DOHH2 (cell line): ENCODE data around the gene INSRR.

Experiments
- H3F3A ChIP-seq: fragments of 200-600 bp; sonication (generic), shearing (Covaris generic); 2 replicates; pipeline ENCODE4 v1.6.0; 2016; ENCODE audit warnings: antibody characterized with exemption, mild to moderate bottlenecking; ENCODE audit not compliant: control insufficient read depth, insufficient read depth
- H3K27ac ChIP-seq: fragments of 200-600 bp; sonication (generic); 2 replicates; pipeline ENCODE4 v1.5.1; 2014; ENCODE audit warnings: low read depth, mild to moderate bottlenecking, low read length, moderate library complexity
- H3K27me3 ChIP-seq: fragments of 200-600 bp; sonication (generic); 2 replicates; pipeline ENCODE4 v1.6.1; 2014; ENCODE audit warnings: mild to moderate bottlenecking, low read length, mixed read lengths; ENCODE audit not compliant: control insufficient read depth
- H3K36me3 ChIP-seq: fragments of 200-600 bp; sonication (generic); 2 replicates; pipeline ENCODE4 v1.6.1; 2014; ENCODE audit warnings: mild to moderate bottlenecking, low read length, moderate library complexity, mixed read lengths; ENCODE audit not compliant: control insufficient read depth
- H3K4me1 ChIP-seq: fragments of 200-600 bp; sonication (generic); 2 replicates; pipeline ENCODE4 v1.6.1; 2014; ENCODE audit warnings: mild to moderate bottlenecking, low read length, mixed read lengths; ENCODE audit not compliant: control insufficient read depth
- H3K4me2 ChIP-seq: fragments of 200-600 bp; sonication (generic); 2 replicates; pipeline ENCODE4 v1.6.0; 2014; ENCODE audit warnings: mild to moderate bottlenecking, low read length, moderate library complexity
- H3K4me3 ChIP-seq: fragments of 200-600 bp; sonication (generic); 2 replicates; pipeline ENCODE4 v1.5.1; 2014; ENCODE audit warnings: mild to moderate bottlenecking, low read length, mixed read lengths
- H3K79me2 ChIP-seq: fragments of 200-600 bp; sonication (generic); 2 replicates; pipeline ENCODE4 v1.6.1; 2014; ENCODE audit warnings: mild to moderate bottlenecking, low read length, mixed read lengths; ENCODE audit not compliant: control insufficient read depth
- H3K9me2 ChIP-seq: fragments of 200-600 bp; sonication (generic); replicated peaks from 2 replicates; pipeline ENCODE4 v1.6.1; 2014; ENCODE audit warnings: mild to moderate bottlenecking, low read length, mixed read lengths; ENCODE audit not compliant: control insufficient read depth
- H3K9me3 ChIP-seq: fragments of 200-600 bp; sonication (generic); 2 replicates; pipeline ENCODE4 v1.6.1; 2014; ENCODE audit warnings: antibody characterized with exemption, low read length, mixed read lengths; ENCODE audit not compliant: control insufficient read depth, insufficient read depth
- H4K20me1 ChIP-seq: fragments of 200-600 bp; sonication (generic); 2 replicates; pipeline ENCODE4 v1.6.0; 2014; ENCODE audit warnings: low read depth, mild to moderate bottlenecking, antibody characterized with exemption, low read length, moderate library complexity; ENCODE audit not compliant: control insufficient read depth, insufficient read depth
- CTCF ChIP-seq: fragments of 200-600 bp; sonication (generic); IDR thresholded peaks from one replicate; pipeline ENCODE4 v1.5.1; 2014; ENCODE audit warnings: antibody characterized with exemption, mild to moderate bottlenecking, low read depth, low read length; ENCODE audit not compliant: poor library complexity, severe bottlenecking
- EZH2phosphoT487 ChIP-seq: fragments of 200-600 bp; sonication (generic); IDR thresholded peaks from 2 replicates; pipeline ENCODE4 v1.6.1; 2017; ENCODE audit warnings: borderline replicate concordance, mild to moderate bottlenecking, antibody characterized with exemption, low read length, moderate library complexity, mixed read lengths

The INSRR gene

DNA sequence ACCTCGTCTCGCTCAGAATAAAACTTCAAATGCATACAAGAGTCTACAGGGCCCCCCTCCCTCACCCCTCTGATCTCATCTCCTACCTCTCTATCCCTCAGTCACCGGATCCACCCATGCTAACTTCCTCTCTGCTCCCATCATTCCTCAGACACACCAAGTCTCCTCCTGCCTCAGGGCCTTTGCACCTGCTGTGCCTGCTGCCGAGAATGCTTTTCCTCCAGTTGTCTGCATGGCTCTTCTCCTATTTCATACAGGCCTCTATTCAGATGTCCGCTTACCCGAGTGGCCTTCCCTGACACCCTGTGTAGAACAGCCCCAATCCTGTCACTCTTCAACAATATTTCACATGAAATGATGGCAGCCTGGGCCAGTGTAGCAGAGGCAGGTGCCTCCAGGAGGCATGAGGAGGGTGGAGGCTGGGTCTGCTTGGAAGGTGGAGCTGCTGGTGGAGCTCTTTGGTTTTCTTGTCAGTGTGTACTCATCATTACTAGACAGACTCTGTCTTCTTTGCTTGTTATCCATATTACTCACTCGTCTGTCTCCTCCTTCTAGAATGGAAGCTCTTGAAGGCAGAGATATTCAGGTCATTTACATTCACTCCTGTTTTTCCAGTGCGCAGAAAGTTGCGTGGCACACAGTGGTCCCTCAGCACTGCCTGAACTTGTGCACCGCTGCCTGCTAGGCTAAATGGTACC, 46.5 kb downstream of the INSRR start:
- TF ChIP-seq CTCF (no peak), EZH2phosphoT487 (no peak)
- H3K27me3 ChIP-seq: no peaks in the 10 kb centered on the region
- no peaks in the 10 kb centered on the region for H3K79me2 ChIP-seq
- H4K20me1 ChIP-seq: no peaks in the 10 kb centered on the region
- peaks cover 27% of the 10 kb centered on the region for H3K4me1 ChIP-seq
- H3K9me2 ChIP-seq: no peaks in the 10 kb centered on the region
- no peak overlapping the region for H3K4me3 ChIP-seq
- H3K36me3 ChIP-seq: no peaks in the 10 kb centered on the region
- no peaks in the 10 kb centered on the region for H3F3A ChIP-seq
- H3K4me2 ChIP-seq: no peak overlapping the region
- H3K9me3 ChIP-seq: no peaks in the 10 kb centered on the region
- no peak overlapping the region for H3K27ac ChIP-seq

- Histone ChIP-seq H3K4me1 (peaks cover 16% of the 10 kb centered on the region), H3K27ac (no peak overlapping the region), H3K9me3 (no peaks in the 10 kb centered on the region), H3K4me2 (no peak overlapping the region), H3K79me2 (no peaks in the 10 kb centered on the region), H3K9me2 (no peaks in the 10 kb centered on the region), H3K36me3 (no peaks in the 10 kb centered on the region), H3K4me3 (no peak overlapping the region), H3K27me3 (no peaks in the 10 kb centered on the region), H3F3A (no peaks in the 10 kb centered on the region), H4K20me1 (no peaks in the 10 kb centered on the region)
- no peak for TF ChIP-seq EZH2phosphoT487
Observed at GRCh38 chr1:156811168-156811567, 47.7 kb downstream of the INSRR start.

- peaks cover 11% of the 10 kb centered on the region for H3K4me1 ChIP-seq
- no peaks in the 10 kb centered on the region for H3K9me2 ChIP-seq
- no peak overlapping the region for H3K4me2 ChIP-seq
- no peak overlapping the region for H3K27ac ChIP-seq
- H3K4me3 ChIP-seq: no peak overlapping the region
- H3F3A ChIP-seq: no peaks in the 10 kb centered on the region
- TF ChIP-seq CTCF: no peak
- TF ChIP-seq EZH2phosphoT487: no peak
- H3K9me3 ChIP-seq: no peaks in the 10 kb centered on the region
- no peaks in the 10 kb centered on the region for H3K27me3 ChIP-seq
- no peaks in the 10 kb centered on the region for H3K79me2 ChIP-seq
- H3K36me3 ChIP-seq: no peaks in the 10 kb centered on the region
- H4K20me1 ChIP-seq: no peaks in the 10 kb centered on the region
Observed at GRCh38 chr1:156809711-156810366, 49.1 kb downstream of the INSRR start.

- Histone ChIP-seq H3K4me3 (no peak overlapping the region), H3K27me3 (no peaks in the 10 kb centered on the region), H3K9me3 (no peaks in the 10 kb centered on the region), H3K36me3 (no peaks in the 10 kb centered on the region), H3K27ac (no peak overlapping the region), H4K20me1 (no peaks in the 10 kb centered on the region), H3F3A (no peaks in the 10 kb centered on the region), H3K79me2 (no peaks in the 10 kb centered on the region), H3K4me2 (no peak overlapping the region), H3K9me2 (no peaks in the 10 kb centered on the region), H3K4me1 (peaks cover 13% of the 10 kb centered on the region)
- TF ChIP-seq EZH2phosphoT487 (no peak), CTCF (no peak)
Observed at GRCh38 chr1:156809281-156809680, 49.6 kb downstream of the INSRR start.
